HEK293T (cell line): Measurements from ENCODE around the gene CPN1.

Source experiments
- ARNT ChIP-seq: fragments of 450-650 bp; IDR thresholded peaks from 2 replicates; pipeline ENCODE4 v1.6.1; 2017; ENCODE audit warnings: mild to moderate bottlenecking
- BHLHE40 ChIP-seq: fragments of 450-650 bp; IDR thresholded peaks from 2 replicates; pipeline ENCODE4 v1.6.1; 2016; ENCODE audit warnings: mild to moderate bottlenecking, moderate library complexity, borderline replicate concordance
- CTBP1 ChIP-seq: fragments of 450-650 bp; IDR thresholded peaks from 2 replicates; pipeline ENCODE4 v1.6.1; 2016; ENCODE audit warnings: borderline replicate concordance
- ELF4 ChIP-seq: fragments of 450-650 bp; IDR thresholded peaks from 2 replicates; pipeline ENCODE4 v1.6.1; 2017; ENCODE audit warnings: antibody characterized with exemption
- FOXA1 ChIP-seq: fragments of 450-650 bp; IDR thresholded peaks from 2 replicates; pipeline ENCODE4 v1.6.1; 2016; ENCODE audit warnings: mild to moderate bottlenecking
- FOXK2 ChIP-seq: fragments of 450-650 bp; IDR thresholded peaks from 2 replicates; pipeline ENCODE4 v1.6.1; 2016; ENCODE audit warnings: mild to moderate bottlenecking
- FOXM1 ChIP-seq: fragments of 450-650 bp; IDR thresholded peaks from 2 replicates; pipeline ENCODE4 v1.6.1; 2017; ENCODE audit warnings: mild to moderate bottlenecking, borderline replicate concordance
- HDGF ChIP-seq: fragments of 450-650 bp; IDR thresholded peaks from 2 replicates; pipeline ENCODE4 v1.6.1; 2017; ENCODE audit warnings: antibody characterized with exemption, borderline replicate concordance
- LEF1 ChIP-seq: fragments of 450-650 bp; IDR thresholded peaks from 2 replicates; pipeline ENCODE4 v1.6.1; 2017; ENCODE audit warnings: mild to moderate bottlenecking, borderline replicate concordance
- NFRKB ChIP-seq: fragments of 450-650 bp; IDR thresholded peaks from 2 replicates; pipeline ENCODE4 v1.6.1; 2016; ENCODE audit warnings: mild to moderate bottlenecking, moderate library complexity
- SP1 ChIP-seq: fragments of 450-650 bp; IDR thresholded peaks from 2 replicates; pipeline ENCODE4 v1.6.1; 2017
- TARDBP ChIP-seq: fragments of 450-650 bp; IDR thresholded peaks from 2 replicates; pipeline ENCODE4 v1.6.1; 2016

DNA sequence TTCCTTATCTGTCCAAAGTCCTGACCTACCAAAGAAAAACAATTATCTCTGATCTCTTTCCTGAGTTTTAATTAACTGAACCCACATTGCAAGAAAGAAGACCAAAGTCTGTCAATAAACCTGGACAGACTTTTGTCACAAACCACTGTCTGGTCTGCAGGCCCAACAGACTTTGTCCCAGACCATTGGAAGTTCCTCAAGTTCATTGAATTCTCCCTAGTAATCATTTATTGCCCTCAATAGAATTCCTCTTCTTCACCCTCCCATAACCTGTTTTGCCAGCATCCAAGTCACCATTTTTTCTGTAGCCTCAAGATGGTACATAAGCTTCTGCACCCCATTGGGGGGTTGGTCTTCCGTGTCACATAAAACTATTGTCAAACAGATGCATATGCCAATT is 68.0 kb downstream of the CPN1 start:
- TF ChIP-seq SP1 (no peak), TARDBP (no peak), BHLHE40 (no peak), FOXM1 (no peak), LEF1 (no peak), FOXK2 (no peak), ARNT (no peak), NFRKB (no peak), ELF4 (no peak), HDGF (no peak), FOXA1 (no peak), CTBP1 (no peak)
